H1 (cell line): ENCODE measurements around the gene STEAP1B. TPM values are rescaled to one million over a fixed set of nuclear protein-coding genes. Genes with fewer than 3 reads are reported as not detected.

Source experiments
- BACH1 ChIP-seq: IDR thresholded peaks from 2 replicates; pipeline ENCODE4 v1.6.1; 2012; ENCODE audit warnings: low read length, improper control_type of control experiment
- CHD7 ChIP-seq: fragments of 300-600 bp; sonication (generic); IDR thresholded peaks from 2 replicates; pipeline ENCODE4 v1.7.1; 2012; ENCODE audit warnings: low read length, moderate library complexity, mild to moderate bottlenecking, inconsistent platforms; ENCODE audit not compliant: insufficient replicate concordance
- GABPA ChIP-seq: IDR thresholded peaks from 2 replicates; pipeline ENCODE4 v1.6.1; 2011; ENCODE audit warnings: mild to moderate bottlenecking, low read length, moderate library complexity, borderline replicate concordance; ENCODE audit not compliant: insufficient read depth
- JUN ChIP-seq: IDR thresholded peaks from 2 replicates; pipeline ENCODE4 v1.6.1; 2011; ENCODE audit warnings: low read depth, mild to moderate bottlenecking, improper control_type of control experiment, low read length
- POU5F1 ChIP-seq: IDR thresholded peaks from 2 replicates; pipeline ENCODE4 v1.6.1; 2011; ENCODE audit warnings: low read depth, mild to moderate bottlenecking, low read length, moderate library complexity
- polyA plus RNA-seq, 7 experiments: library from polyadenylated mRNA; depleted of rRNA in 3 of 7; stranded (reverse) in 5 of 7; unstranded in 2 of 7; fragments of >200 nt in 5 of 7; fragments of 200-250 nt in 2 of 7; gene quantifications; 1 replicate in 5 of 7; 2 replicates in 1 of 7; 4 replicates in 1 of 7; pipeline versions ENCODE4 v1.2.1 to v1.2.3, GENCODE V29; 2011 to 2013; ENCODE audit warnings: missing spikeins in 2 of 7, mixed read lengths in 2 of 7
- total RNA-seq: library from RNA; stranded (reverse); fragmentation: NEBNext Ultra II Directional; extraction: Animal tissue kit (Norgen Biotek cat#: 25700); gene quantifications from 2 replicates; pipeline ENCODE4 v1.2.1, GENCODE V29; 2021

The STEAP1B gene
- total and polyA plus RNA-seq, 2 of the 8 experiments (the other 6 are each of a cell fraction or from before 2014, with no cell fraction given): 5.4 to 8.7 TPM

GRCh38 chr7:22377703-22378102 is 122.3 kb downstream of the STEAP1B start (continued):
- TF ChIP-seq CHD7: no peak
- no peak for TF ChIP-seq POU5F1
- no peak for TF ChIP-seq JUN
- TF ChIP-seq GABPA: no peak
- TF ChIP-seq BACH1: no peak
